Astrocyte (in vitro differentiated cells and primary cell): Measurements from ENCODE around the gene AP3B2. TPM values are rescaled to one million over a fixed set of nuclear protein-coding genes. Genes with fewer than 3 reads are reported as not detected.
"Not testable (repeated sequence)": the region's sequence is repeated elsewhere in the genome, so short reads cannot be mapped to it uniquely, and the experiment has no call there.

Source experiments
- DNase-seq: peaks from one replicate; pipeline ENCODE4 v3.0.0-alpha.2; 2010; ENCODE audit warnings: low read depth
- FAIRE-seq: peaks from 2 replicates; lab custom pipeline; 2011; peaks lifted over from hg19 to GRCh38; lab: Jason Lieb, UNC
- H2AFZ ChIP-seq: 2 replicates; pipeline ENCODE4 v1.6.0; 2012; ENCODE audit warnings: low read depth, low read length, inconsistent platforms
- H3K27ac ChIP-seq: 2 replicates; pipeline ENCODE4 v1.5.1; 2011; ENCODE audit warnings: low read depth, low read length, inconsistent platforms
- H3K27me3 ChIP-seq: 2 replicates; pipeline ENCODE4 v1.6.0; 2011; ENCODE audit warnings: low read length, inconsistent platforms; ENCODE audit not compliant: insufficient read depth
- H3K36me3 ChIP-seq: 2 replicates; pipeline ENCODE4 v1.5.1; 2011; ENCODE audit warnings: low read length, inconsistent platforms; ENCODE audit not compliant: insufficient read depth
- H3K4me1 ChIP-seq: 2 replicates; pipeline ENCODE4 v1.5.1; 2011; ENCODE audit warnings: low read length, inconsistent platforms; ENCODE audit not compliant: insufficient read depth
- H3K4me2 ChIP-seq: 2 replicates; pipeline ENCODE4 v1.6.0; 2012; ENCODE audit warnings: low read length, inconsistent platforms
- H3K4me3 ChIP-seq: 2 replicates; pipeline ENCODE4 v1.5.1; 2011; ENCODE audit warnings: low read depth, mild to moderate bottlenecking, low read length, inconsistent platforms; ENCODE audit not compliant: insufficient read depth
- H3K79me2 ChIP-seq: 2 replicates; pipeline ENCODE4 v1.6.0; 2012; ENCODE audit warnings: mild to moderate bottlenecking, low read length, inconsistent platforms; ENCODE audit not compliant: insufficient read depth
- H3K9ac ChIP-seq: 2 replicates; pipeline ENCODE4 v1.6.0; 2012; ENCODE audit warnings: mild to moderate bottlenecking, low read length, inconsistent platforms
- H3K9me3 ChIP-seq: 2 replicates; pipeline ENCODE4 v1.5.1; 2012; ENCODE audit warnings: low read depth, mild to moderate bottlenecking, low read length, inconsistent platforms; ENCODE audit not compliant: insufficient read depth
- H4K20me1 ChIP-seq: 2 replicates; pipeline ENCODE4 v1.6.0; 2012; ENCODE audit warnings: low read length, inconsistent platforms; ENCODE audit not compliant: insufficient read depth
- H3K27ac Mint-ChIP-seq: one replicate; pipeline ENCODE4 v1.8.0; 2021; ENCODE audit warnings: mild to moderate bottlenecking, mixed read lengths; ENCODE audit not compliant: unreplicated experiment
- H3K27me3 Mint-ChIP-seq: one replicate; pipeline ENCODE4 v1.8.0; 2021; ENCODE audit warnings: low read depth, mixed read lengths; ENCODE audit not compliant: unreplicated experiment
- H3K36me3 Mint-ChIP-seq: one replicate; pipeline ENCODE4 v1.8.0; 2021; ENCODE audit warnings: low read depth, mixed read lengths; ENCODE audit not compliant: unreplicated experiment
- H3K4me1 Mint-ChIP-seq: one replicate; pipeline ENCODE4 v1.8.0; 2021; ENCODE audit warnings: low read depth, mixed read lengths; ENCODE audit not compliant: unreplicated experiment
- H3K4me3 Mint-ChIP-seq: one replicate; pipeline ENCODE4 v1.8.0; 2021; ENCODE audit warnings: mild to moderate bottlenecking, moderate library complexity, mixed read lengths; ENCODE audit not compliant: unreplicated experiment
- H3K9me3 Mint-ChIP-seq: one replicate; pipeline ENCODE4 v1.8.0; 2021; ENCODE audit warnings: mild to moderate bottlenecking, mixed read lengths; ENCODE audit not compliant: unreplicated experiment
- EZH2 ChIP-seq: IDR thresholded peaks from 2 replicates; pipeline ENCODE4 v1.6.1; 2012; ENCODE audit warnings: mild to moderate bottlenecking, low read length, inconsistent platforms; ENCODE audit not compliant: insufficient read depth
- total RNA-seq: library from RNA; stranded (reverse); gene quantifications from 2 replicates; pipeline ENCODE4 v1.2.1, GENCODE V29; 2021
- TF ChIP-seq, protein P1 (sequence below): IDR thresholded peaks from 2 replicates; pipeline ENCODE4 v1.5.1; 2011; ENCODE audit warnings: low read depth, mild to moderate bottlenecking, inconsistent platforms, low read length, moderate library complexity; ENCODE audit not compliant: insufficient read depth

AP3B2 gene
- total RNA-seq, 1 donor from 2014 or later: 7.2 TPM

DNA sequence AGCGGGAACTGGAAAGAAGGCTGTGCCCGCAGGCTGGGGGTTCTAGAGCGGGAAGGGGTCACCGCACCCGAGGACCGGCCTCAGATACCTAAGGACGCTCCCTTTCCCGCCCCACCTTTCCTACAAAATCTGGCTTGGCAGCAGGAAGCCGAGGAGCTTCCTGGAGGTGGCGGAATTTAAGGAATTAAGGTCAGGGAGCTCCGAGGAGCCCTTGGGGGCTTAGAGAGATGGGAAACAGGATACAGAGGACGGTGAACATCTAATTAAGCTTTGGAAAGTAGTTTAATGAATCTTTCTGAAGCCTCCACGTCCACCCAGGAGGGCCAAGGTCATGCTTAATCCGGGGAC lies 507 bp upstream of the AP3B2 start:
- FAIRE-seq: no peak
- H3K9ac ChIP-seq: peak overlapping the region; percentile 46

DNA sequence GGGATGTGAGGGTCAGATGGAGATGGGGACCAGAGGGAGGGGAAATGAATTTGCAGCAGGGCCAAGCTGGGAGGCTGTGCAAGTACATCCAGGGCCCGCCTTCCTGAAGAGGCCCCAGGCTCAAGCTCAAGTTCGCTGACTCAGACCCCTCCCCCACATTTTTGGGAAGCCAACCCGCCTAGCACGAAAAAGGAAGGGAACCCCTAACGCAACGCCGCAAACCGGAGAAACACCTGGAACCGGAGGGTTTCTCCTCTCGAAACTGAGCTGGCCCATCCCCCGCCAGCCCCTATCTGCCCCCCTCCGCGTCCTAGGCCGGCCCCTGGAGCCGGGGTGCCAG lies 624 bp downstream of the AP3B2 start:
- H3K9ac ChIP-seq: peak overlapping the region; percentile 31

More for the DNA sequence above, 507 bp upstream of the AP3B2 start:
- Histone ChIP-seq H3K4me3 (peak overlapping the region; percentile 70), H4K20me1 (peaks cover 4% of the 10 kb centered on the region), H3K4me2 (peak overlapping the region; percentile 90), H3K36me3 (no peaks in the 10 kb centered on the region), H3K27ac (no peak overlapping the region), H3K9me3 (no peaks in the 10 kb centered on the region), H2AFZ (peak overlapping the region; percentile 83), H3K79me2 (no peaks in the 10 kb centered on the region), H3K4me1 (peaks cover 7% of the 10 kb centered on the region), H3K27me3 (peaks cover 3% of the 10 kb centered on the region)
- no peaks in the 10 kb centered on the region for H3K9me3 Mint-ChIP-seq
- H3K27me3 Mint-ChIP-seq: peaks cover 21% of the 10 kb centered on the region
- no peak for DNase-seq
- H3K4me3 Mint-ChIP-seq: peak overlapping the region; percentile 83
- TF ChIP-seq, protein P1, sequence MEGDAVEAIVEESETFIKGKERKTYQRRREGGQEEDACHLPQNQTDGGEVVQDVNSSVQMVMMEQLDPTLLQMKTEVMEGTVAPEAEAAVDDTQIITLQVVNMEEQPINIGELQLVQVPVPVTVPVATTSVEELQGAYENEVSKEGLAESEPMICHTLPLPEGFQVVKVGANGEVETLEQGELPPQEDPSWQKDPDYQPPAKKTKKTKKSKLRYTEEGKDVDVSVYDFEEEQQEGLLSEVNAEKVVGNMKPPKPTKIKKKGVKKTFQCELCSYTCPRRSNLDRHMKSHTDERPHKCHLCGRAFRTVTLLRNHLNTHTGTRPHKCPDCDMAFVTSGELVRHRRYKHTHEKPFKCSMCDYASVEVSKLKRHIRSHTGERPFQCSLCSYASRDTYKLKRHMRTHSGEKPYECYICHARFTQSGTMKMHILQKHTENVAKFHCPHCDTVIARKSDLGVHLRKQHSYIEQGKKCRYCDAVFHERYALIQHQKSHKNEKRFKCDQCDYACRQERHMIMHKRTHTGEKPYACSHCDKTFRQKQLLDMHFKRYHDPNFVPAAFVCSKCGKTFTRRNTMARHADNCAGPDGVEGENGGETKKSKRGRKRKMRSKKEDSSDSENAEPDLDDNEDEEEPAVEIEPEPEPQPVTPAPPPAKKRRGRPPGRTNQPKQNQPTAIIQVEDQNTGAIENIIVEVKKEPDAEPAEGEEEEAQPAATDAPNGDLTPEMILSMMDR: no peak
- no peak for TF ChIP-seq EZH2
- H3K27ac Mint-ChIP-seq: no peak overlapping the region
- no peaks in the 10 kb centered on the region for H3K36me3 Mint-ChIP-seq
- peaks cover 2% of the 10 kb centered on the region for H3K4me1 Mint-ChIP-seq

DNA sequence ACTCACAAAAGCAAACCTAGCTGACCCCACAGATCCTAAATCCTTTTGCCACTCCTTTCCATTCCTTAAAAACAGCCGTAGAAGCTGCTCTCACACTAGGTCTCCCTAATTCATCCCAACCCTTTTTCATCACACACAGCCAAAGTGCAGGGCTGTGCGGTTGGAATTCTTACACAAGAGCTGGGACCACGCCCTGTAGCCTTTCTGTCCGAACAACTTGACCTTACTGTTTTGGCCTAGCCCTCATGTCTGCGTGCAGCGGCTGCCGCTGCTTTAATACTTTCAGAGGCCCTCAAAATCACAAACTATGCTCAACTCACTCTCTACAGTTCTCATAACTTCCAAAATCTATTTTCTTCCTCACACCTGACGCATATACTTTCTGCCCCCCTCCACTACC lies 3.8 kb downstream of the AP3B2 start:
- H3K27me3 Mint-ChIP-seq, H3K9me3 ChIP-seq: not testable (repeated sequence)

More for the DNA sequence above, 624 bp downstream of the AP3B2 start:
- H3K9me3 Mint-ChIP-seq: no peaks in the 10 kb centered on the region
- Histone ChIP-seq H3K36me3 (no peaks in the 10 kb centered on the region), H3K27me3 (peaks cover 3% of the 10 kb centered on the region), H3K27ac (no peak overlapping the region), H3K4me2 (peak overlapping the region; percentile 90), H3K4me3 (peak overlapping the region; percentile 70), H2AFZ (peak overlapping the region; percentile 80), H3K9me3 (no peaks in the 10 kb centered on the region), H3K4me1 (peaks cover 7% of the 10 kb centered on the region), H3K79me2 (no peaks in the 10 kb centered on the region), H4K20me1 (peaks cover 4% of the 10 kb centered on the region)
- no peaks in the 10 kb centered on the region for H3K36me3 Mint-ChIP-seq
- H3K4me3 Mint-ChIP-seq: no peak overlapping the region
- DNase-seq: no peak
- FAIRE-seq: no peak
- TF ChIP-seq, protein P1: no peak
- TF ChIP-seq EZH2: no peak
- H3K4me1 Mint-ChIP-seq: peaks cover 2% of the 10 kb centered on the region
- H3K27me3 Mint-ChIP-seq: peaks cover 21% of the 10 kb centered on the region
- no peak overlapping the region for H3K27ac Mint-ChIP-seq

More for the DNA sequence above, 3.8 kb downstream of the AP3B2 start:
- not testable (repeated sequence) for H4K20me1 ChIP-seq, H3K27me3 ChIP-seq, H3K4me1 Mint-ChIP-seq, H3K4me3 Mint-ChIP-seq, H3K4me3 ChIP-seq, H3K4me2 ChIP-seq, FAIRE-seq, H3K9me3 Mint-ChIP-seq, H3K27ac Mint-ChIP-seq, H3K79me2 ChIP-seq, H3K9ac ChIP-seq, H3K4me1 ChIP-seq, H3K27ac ChIP-seq, H2AFZ ChIP-seq, H3K36me3 Mint-ChIP-seq, DNase-seq, H3K36me3 ChIP-seq
